Measurements from ENCODE around the gene INCENP.

DNA sequence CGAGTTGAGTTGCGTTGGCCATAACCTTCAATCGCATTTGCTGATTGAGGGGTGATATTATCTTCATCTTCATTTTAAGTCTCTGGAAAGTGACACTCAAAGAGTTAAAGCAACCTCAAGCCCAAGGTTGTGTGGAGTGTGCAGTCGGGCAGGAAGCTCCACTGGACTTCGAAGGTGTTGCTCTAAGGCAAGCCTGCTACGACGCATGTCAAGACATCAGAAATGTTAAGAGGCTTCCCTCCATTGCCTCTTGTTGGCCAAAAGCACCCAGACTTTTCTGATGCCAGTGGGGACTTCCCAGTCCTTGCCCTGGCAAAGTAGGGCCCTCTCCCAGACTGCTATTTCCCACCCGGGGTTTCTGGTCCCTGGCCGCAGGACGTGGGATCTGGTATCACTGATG is 42.6 kb downstream of the INCENP start:
- TF ChIP-seq, protein P1, sequence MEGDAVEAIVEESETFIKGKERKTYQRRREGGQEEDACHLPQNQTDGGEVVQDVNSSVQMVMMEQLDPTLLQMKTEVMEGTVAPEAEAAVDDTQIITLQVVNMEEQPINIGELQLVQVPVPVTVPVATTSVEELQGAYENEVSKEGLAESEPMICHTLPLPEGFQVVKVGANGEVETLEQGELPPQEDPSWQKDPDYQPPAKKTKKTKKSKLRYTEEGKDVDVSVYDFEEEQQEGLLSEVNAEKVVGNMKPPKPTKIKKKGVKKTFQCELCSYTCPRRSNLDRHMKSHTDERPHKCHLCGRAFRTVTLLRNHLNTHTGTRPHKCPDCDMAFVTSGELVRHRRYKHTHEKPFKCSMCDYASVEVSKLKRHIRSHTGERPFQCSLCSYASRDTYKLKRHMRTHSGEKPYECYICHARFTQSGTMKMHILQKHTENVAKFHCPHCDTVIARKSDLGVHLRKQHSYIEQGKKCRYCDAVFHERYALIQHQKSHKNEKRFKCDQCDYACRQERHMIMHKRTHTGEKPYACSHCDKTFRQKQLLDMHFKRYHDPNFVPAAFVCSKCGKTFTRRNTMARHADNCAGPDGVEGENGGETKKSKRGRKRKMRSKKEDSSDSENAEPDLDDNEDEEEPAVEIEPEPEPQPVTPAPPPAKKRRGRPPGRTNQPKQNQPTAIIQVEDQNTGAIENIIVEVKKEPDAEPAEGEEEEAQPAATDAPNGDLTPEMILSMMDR (IDR thresholded peaks at IDR 0.05 in 8 of 11, conservative IDR thresholded peaks at IDR 0.05 in 3 of 11), result no peak
- TF ChIP-seq POLR2A (IDR thresholded peaks at IDR 0.05) (no peak), POLR2AphosphoS5 (IDR thresholded peaks at IDR 0.05) (no peak)

Measured in spleen (tissue), 7 donors.